HG02571 (cell line): Measurements from ENCODE around the gene MAP2K2.
A peak's percentile ranks its signal among the peaks of the same experiment; 100 is the strongest.
"Not testable (repeated sequence)": the region's sequence is repeated elsewhere in the genome, so short reads cannot be mapped to it uniquely, and the experiment has no call there.

Source experiments
- ATAC-seq: cut with Tn5 transposase; IDR thresholded peaks from one replicate; pipeline ENCODE4 v1.9.1; 2021; ENCODE audit warnings: mild to moderate bottlenecking, moderate library complexity; ENCODE audit not compliant: unreplicated experiment

MAP2K2 gene

DNA sequence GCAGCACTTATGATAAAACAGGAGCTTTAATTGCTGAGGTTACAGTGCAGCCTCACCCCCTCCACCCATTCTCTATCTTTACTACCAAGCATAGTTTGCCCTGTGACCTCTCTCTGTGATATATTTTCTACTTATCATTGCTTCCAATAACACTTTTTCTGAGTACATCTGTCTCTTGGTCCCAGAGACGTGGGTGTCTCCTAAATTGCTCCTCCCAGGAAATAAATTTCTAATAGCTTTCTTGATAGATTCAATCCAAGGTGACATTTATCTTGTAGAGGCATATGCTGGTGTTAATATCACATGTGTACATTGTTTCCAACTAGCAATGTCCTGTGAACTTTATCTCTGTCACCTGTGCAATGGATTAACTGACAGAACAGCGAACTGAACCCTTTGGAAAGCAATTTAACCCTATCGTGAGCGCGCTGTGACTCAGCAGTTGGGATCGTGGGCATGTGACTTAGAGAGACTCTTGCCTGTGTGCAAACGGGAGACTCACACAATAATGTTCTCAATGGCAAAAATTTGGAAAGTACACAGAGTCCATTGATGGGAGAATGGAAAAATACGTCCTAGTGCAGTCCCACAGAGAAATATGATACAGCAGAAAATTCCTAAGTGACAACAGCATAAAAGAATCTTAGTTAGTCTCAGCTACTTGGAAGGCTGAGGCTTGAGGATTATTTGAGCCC lies 7.0 kb upstream of the MAP2K2 start:
- ATAC-seq = no peak

DNA sequence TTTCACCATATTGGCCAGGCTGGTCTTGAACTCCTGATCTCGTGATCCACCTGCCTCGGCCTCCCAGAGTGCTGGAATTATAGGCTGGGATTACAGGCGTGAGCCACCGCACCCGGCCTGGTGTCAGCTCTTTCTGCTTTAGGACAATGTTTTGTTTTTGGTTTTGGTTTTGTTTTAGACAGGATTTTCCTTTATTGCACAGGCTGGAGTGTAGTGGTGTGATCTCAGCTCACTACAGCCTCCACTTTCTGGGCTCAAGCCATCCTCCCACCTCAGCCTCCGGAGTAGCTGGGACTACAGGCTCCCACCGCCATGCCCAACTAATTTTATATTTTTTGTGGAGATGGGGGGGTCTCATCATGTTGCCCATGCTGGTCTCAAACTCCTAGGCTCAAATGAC lies 5.1 kb upstream of the MAP2K2 start:
- ATAC-seq = not testable (repeated sequence)

GRCh38 chr19:4127322-4127721 lies 3.4 kb upstream of the MAP2K2 start:
- not testable (repeated sequence) for ATAC-seq

GRCh38 chr19:4124638-4125037 lies 716 bp upstream of the MAP2K2 start:
- ATAC-seq = no peak

DNA sequence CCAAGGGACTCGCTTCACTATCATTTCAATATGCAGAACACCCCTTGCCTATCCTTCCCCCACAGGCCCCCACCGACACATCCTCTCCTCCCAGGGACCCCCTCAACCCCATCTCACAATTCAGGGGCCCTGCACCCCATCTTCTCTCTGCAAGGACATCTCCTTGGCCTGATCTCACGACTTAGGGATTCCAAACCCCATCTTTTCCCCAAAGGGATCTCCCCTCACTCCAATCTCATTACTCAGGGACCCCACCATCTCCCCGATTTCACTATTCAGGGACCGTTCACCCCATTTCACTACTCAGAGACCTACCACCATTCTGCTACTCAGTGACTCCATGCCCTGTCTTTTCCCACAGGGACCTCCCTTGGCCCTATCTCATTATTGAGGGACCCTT lies 1.4 kb downstream of the MAP2K2 start:
- no peak for ATAC-seq

GRCh38 chr19:4121815-4122214 lies 2.1 kb downstream of the MAP2K2 start:
- ATAC-seq = no peak

GRCh38 chr19:4121273-4121612 lies 2.7 kb downstream of the MAP2K2 start:
- no peak for ATAC-seq

GRCh38 chr19:4120559-4121272 lies 3.2 kb downstream of the MAP2K2 start:
- ATAC-seq = no peak

GRCh38 chr19:4119763-4120162 lies 4.2 kb downstream of the MAP2K2 start:
- no peak for ATAC-seq

DNA sequence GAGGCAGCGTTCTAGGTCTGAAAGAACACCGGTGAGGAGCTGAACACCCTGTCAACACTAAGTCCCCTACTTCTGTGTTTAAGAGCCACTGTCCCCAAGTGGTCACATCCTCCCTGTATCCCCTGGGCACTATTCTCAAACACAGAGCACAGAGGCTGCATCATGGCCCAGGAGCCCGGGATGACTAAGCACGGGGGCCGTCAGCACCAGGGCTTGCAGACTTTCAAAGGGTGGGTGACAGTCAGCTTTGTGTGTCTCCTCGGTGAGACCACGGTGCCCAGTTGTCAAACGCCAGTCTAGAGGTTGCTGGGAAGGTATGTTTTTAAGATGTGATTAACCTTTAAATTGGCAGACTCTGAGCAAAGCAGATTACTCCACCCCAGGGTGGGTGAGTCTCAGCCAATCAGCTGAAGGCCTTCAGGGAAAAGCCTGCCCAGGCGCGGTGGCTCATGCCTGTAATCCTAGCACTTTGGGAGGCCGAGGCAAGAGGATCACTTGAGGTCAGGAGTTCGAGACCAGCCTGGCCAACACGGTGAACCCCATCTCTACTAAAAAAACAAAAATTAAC lies 8.0 kb downstream of the MAP2K2 start:
- ATAC-seq = peak; percentile 23

DNA sequence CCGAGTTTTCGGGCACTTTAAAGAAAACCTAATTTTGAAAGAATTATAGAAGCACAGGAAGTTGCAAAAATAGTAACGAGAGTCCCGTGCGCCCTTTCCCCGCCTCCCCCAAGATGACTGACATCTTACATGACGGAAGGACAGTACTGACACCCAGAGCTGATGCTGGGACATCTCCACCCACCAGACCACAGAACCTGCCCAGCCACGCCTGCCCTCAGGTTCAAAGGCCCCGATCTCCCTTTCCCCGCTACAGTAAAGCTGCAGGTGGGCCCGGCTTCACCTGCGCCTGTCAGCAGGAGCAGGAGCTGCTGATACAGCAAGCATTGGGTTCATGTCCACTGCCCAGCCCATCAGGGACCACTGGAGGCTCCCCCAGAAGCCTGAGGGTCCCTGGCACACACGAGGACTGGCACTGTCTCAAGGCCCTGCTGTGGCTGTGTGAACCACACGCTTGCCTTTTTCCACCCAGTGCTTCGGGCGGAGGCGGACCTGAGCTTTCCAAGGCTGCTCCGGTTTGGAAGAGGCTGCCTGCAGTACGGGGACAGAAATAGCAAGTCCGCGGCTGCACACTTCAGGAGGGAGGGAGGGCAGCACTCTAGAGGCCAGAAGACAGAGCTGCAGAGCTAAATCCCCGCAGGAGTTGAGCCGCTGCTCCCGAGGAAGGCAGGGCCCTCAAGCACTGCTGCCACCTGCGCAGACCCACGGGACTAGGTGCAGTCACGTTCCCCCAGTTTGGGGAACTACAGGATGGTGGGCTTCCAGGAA lies 8.7 kb downstream of the MAP2K2 start:
- peak; percentile 73 for ATAC-seq

- no peak for ATAC-seq
Observed at GRCh38 chr19:4114181-4114580, 9.7 kb downstream of the MAP2K2 start.

DNA sequence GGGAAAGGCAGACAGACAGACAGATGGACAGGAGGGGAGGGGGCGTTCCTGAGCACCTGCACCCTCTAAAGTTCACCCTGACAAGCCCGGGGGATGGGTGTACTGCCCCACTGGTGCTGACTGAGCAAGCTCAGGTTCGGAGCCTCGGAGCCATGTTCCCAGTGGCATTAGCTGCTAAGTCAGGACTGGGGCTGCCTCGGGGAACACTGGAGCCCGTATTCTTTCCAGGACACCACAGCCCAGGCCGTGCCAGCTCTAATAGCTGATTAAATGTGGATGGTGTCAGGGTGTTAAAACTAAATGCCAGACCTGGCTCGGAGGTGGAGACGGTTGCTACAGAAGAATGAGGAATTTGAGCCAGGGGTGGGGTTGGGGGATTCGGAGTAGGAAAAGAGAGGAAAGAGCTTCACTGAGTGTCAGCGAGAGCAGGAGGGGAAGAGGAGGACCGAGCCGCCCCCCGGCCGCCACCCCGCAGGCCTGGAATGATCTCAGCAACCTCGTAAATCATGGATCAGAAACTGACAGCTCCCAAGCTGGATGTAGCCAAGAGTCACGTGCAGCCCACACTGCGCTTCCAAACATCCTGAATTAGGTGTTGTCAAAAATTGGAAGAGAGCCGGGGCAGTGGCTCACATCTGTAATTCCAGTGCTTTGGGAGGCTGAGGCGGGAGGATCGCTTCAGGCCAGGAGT lies 10.4 kb downstream of the MAP2K2 start:
- no peak for ATAC-seq

GRCh38 chr19:4112367-4112766 lies 11.6 kb downstream of the MAP2K2 start:
- no peak for ATAC-seq

DNA sequence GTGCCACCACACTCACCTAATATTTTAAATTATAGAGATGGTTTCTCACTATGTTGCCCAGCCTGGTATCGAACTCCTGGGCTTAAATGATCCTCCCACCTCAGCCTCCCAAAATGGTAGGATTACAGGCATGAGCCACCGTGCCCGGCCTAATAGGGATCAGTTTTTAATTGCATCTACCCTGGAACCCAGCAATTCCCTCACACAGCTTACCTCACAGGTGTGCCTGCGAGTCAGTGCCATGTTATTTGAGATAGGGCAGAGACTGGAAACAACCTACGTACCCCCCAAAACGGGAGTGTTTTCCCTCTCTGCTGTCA lies 14.3 kb downstream of the MAP2K2 start:
- no peak for ATAC-seq

DNA sequence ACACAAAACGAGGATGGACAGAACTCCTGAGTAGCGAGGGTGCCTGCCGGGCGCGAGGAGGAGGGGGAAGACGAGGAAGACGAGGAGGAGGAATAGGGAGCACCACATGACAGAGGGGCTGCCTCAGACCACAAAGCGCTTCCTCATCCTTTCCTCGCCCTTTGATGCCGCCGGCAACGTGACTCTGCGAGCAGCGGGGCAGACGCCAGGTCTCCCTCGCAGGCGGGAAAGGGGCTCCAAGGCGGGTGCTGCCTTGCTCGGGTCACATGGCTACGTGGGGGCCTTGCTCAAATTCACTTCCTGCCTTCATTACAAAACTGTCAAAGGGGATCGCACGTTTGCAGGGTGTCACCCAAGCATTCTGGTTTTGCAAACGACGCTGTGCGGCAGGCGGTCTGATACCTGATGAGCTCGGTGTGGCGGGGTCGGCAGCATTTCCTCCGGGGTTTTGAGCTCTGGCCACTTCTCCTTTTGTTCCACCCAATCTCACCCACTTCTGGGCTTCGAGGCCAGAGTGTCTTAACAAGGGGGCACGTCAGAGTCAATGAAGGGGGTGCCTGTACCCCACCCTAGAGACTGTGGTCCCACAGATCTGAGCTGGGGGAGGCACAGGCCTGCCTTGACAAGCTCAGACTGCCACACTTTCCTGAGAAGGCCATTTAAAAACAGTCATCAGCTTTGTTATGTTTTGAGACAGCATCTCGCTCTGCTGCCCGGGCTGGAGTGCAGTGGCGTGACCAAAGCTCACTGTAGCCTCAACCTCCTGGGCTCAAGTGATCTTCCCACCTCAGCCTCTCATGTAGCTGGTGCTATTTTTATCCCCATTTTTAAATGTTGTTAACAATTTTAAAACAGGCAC lies 14.9 kb downstream of the MAP2K2 start:
- no peak for ATAC-seq

- ATAC-seq = no peak
Observed at GRCh38 chr19:4103080-4103433, 20.9 kb downstream of the MAP2K2 start.

GRCh38 chr19:4102339-4103079 lies 21.4 kb downstream of the MAP2K2 start:
- ATAC-seq = no peak

DNA sequence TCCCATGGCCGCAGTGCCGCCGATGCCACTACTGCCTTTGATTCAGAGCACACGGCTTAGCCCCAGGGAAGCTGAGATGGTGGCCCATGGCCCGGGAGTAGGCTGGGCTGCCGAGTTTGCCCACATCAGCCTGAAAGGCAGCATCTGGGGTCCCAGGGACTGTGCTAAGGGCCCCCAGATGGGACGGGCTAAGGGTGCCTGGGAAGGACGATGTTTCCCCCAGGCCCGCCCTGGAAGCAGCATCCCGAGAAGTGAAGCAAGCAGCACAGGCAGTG lies 22.5 kb downstream of the MAP2K2 start:
- no peak for ATAC-seq
